NCI-H2196 (cell line): ENCODE measurements around the gene FCGR3A.
"Not testable (repeated sequence)": the region's sequence is repeated elsewhere in the genome, so short reads cannot be mapped to it uniquely, and the experiment has no call there.

Experiments
- DNase-seq: peaks from one replicate; lab custom pipeline; 2025; ENCODE audit not compliant: unreplicated experiment; lab: John Stamatoyannopoulos, UW

FCGR3A gene

DNA sequence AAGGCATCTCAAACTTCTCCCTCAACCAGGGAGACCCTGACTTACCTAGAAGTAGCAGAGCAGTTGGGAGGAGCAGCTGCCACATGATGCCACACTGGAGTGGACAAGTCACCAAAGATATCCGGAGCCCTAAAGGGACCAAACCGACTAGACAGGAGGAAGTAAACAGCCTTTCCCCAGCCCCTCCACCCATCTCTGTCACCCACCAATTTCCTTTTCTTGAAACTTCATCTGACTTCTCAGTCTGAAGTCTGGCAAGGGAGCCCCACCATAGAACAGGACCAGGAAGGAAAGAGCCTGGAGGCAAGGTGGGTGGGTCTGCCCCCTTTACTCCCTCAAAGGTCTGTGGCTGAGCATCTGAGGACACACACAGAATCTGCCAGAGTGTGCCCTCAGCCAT is at the start of gene FCGR3A:
TSS of gene FCGR3A (minus strand) at position 167 of the 400 bp plus-strand sequence. CDS start at position 85, 82 bp downstream.
- no peak for DNase-seq

DNA sequence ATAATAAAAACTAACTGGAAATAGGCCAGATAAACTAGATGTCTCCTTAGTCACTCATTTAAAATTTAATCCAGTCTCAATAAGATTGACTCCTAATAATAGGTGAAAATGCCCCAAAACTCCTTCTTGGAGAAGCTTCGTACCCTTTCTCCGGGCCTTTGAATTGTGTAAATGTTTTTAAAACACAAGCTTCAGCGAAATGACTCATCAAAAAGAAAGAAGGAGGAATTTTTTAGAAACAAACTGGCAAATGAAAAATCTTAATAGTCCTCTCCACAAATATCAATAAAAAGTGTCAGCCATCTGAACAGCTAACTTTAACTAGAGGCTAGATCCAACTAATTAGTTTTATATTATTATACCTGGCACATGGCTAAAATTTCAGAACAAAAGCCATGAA is 47.5 kb upstream of the FCGR3A start:
- DNase-seq: not testable (repeated sequence)

DNA sequence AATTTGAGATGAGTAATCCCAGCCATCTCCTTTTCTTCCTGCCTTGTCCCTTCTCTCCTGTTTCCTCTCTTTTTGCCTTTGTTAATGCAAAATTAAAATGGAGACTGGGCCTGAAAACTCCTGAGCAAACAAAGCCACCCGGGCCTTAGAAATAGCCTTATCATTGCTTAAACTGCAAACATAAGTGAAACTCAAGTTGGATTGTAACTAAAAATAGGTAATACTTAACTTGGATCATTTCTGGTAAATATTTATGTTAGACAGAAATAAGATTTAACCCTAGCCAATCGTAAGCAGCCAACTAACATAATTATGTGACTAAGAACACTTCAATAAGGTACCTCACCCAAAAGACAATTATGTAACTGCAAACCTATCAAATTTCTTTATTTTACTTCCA is 46.0 kb upstream of the FCGR3A start:
- DNase-seq: not testable (repeated sequence)

DNA sequence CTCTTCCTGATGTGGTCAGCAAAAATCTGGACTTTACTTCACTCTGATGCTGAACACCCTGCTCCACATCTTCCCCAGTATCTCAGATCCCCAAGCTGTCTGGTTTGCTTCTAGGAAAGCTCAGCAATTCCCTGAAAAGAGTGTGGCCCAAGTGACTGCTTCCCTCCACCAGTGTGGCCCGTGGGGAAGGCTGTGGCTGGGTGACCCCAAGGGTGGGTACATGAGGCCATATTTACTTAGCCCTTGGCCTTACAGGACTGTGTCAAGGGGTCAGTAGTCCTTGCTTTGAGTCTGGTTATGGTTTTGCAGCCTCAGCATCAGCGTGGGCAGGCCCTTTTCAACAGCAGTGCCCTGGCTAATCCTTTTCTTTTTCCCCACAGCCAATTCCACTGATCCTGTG is 45.6 kb upstream of the FCGR3A start:
- not testable (repeated sequence) for DNase-seq

DNA sequence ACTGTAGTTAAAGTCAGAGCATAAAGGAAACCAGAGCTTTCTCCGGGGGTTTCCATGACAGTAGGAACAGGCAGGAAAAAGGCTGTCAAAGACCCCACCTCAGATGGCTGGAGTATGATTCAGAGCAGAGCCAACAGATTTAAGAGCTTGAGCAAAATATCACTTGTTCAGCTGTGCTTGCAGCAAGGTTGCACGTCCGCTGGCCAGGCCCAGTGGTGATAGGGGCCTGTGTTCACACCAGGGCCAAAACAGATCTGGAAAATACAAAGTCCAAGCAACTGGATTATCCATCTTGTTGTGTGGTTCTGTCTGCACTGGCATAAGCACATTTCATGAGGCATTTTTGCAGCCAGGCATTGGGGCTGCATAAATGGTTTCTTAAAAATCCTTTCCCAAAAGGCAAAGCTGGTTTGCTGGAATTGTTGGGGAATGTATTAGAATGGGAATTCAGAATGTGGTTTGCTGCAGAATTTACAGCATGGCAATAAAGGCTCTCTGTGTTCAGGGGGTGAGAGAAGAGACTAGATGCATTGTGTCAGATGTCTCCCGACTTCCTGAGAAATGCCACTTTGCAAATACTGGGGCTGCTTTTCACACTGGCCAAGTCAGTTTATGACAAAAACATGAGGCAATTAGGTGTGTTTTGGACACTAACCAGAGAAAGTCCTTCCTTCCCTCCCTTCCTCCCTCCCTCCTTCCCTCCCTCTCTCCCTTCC is 44.8 kb upstream of the FCGR3A start:
- DNase-seq: not testable (repeated sequence)

DNA sequence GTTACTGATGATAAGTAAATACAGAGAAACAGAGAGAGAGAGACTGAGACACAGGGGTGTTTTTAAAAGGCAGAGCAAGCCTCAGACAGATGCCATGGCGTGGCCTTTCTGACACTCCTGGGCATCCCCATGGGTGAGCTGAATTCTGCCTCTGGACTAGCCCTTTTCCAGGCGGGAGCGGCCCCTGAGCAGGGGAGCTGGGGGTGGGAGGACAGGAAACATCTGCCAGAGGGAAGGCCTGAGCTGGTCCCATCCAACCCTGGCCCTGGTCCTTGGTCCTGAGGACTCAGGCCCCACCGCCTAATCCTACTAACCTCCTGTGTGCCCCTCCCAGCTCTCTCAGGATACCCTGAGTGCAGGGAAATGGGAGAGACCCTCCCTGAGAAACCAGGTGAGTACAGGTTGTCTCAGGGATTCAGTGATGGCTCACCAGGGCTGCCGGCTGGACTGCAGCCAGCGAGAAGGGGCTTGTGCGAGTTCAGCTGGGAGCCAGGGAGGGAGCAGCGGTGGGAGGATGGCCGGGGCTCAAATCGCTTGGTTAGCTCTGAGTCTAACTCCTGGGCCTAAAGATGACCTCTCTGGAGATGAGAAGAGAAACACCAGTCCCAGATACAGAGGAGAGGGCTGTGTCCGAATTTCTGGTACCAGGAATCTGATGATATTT is 43.6 kb upstream of the FCGR3A start:
- not testable (repeated sequence) for DNase-seq

DNA sequence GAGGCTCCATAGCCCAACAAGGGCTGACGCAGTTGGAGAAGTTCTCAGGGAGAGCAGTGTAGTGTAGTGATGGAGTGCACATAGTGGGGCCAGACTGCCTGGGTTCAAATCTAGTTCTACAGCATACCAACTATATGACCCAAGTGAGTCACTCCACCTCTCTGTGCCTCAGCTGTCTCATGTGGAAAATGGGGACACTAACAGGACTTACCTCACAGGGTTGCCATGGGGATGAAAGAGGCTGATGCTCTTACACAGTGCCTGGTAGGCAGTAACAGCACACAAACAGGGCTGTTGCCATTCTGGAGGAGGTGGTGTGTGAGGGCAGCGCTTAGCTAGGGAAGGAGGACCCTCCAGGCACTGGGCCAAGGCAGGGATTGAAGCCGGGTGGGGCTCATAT is 43.0 kb upstream of the FCGR3A start:
- DNase-seq: not testable (repeated sequence)

DNA sequence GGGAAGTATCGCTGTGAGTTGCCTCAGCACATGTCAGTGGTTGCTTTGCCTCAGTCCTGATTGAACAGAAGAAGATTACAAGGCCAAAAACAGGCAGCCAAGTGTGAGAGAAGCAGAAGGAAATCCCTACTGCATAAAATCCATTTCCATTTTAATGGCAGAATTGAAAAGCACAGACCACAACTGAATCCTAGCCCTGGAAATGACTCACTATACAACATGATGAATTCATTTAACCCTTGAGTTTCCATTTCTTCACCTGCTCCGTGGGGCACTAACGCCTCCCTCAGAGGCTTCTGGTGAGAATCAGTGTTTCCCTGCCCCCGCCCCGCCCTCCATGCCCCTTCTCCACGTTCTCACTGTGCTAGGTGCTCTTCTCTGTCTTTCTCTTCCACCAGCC is 40.3 kb upstream of the FCGR3A start:
- DNase-seq: not testable (repeated sequence)

DNA sequence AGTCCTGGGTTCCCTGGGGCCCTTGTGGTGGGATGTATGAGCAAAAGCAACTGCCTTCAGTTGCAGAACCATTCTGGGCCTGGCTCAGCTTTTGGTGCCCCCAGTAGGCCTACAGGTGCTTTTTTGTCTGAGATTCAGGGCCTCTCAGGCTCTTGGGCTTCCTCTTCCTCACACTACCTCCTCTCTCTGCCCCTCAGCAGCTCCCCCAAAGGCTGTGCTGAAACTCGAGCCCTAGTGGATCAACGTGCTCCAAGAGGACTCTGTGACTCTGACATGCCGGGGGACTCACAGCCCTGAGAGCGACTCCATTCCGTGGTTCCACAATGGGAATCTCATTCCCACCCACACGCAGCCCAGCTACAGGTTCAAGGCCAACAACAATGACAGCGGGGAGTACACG is 39.7 kb upstream of the FCGR3A start:
- DNase-seq: not testable (repeated sequence)

DNA sequence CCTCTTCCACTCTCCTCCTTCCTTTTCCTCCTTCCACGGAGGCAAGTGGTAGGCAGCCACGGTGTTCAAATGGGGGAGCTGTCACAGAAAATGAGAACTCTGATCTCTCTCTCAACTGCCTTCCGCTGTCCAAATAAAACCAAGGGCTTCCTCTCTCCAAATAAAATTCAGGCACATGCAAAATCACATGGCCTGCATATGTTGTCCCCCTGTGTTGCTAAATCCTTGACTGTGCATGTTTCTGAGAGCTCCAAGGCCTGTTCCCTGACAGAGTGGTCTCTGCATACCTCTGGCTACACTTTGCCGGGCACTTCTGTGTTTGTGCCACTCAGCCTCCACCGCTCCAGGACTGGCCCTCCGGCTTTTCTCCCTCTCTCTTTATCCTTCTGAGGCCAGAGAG is 39.0 kb upstream of the FCGR3A start:
- DNase-seq: not testable (repeated sequence)

DNA sequence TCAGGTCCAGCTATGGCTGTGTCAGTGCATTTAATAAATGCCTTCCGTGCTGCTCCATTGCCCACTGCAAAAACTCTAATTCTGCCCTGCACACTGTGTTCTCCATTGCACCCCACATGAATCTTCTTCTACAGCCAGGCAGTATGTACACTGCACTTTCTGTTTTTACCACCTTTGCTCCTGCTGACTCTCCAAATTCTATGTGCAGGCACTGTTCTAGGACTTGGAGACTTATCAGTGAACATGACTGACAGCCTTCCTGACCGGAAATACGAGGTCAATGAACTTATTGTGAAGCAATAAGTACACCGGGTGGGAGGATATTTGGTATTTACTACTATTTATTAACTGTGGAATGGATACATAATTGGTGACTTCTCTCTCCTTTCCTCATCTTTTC is 33.3 kb upstream of the FCGR3A start:
- not testable (repeated sequence) for DNase-seq

DNA sequence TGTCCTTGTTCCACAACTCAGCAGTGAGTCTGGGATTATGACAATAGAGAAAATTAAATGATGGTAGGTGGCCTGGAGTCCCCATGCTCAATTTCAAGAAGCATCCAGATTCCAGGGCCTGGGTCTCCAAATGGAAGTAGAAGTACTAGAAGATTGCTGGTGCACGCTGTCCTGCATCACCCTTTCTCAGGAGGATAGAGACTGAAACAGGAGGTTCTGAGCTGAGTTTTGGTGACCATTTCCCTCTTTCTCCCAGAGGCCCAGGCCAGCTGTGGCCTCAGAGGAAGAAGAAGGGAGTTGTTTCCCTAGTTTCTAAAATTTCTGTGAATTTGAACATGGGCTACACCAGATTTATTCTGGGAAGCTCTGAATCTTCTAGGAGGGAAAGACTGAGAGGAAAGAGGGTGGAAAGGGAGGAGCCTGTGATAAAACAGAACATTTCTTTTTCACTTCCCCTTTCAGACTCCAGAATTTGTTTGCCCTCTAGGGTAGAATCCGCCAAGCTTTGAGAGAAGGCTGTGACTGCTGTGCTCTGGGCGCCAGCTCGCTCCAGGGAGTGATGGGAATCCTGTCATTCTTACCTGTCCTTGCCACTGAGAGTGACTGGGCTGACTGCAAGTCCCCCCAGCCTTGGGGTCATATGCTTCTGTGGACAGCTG is 31.4 kb upstream of the FCGR3A start:
- DNase-seq: not testable (repeated sequence)

DNA sequence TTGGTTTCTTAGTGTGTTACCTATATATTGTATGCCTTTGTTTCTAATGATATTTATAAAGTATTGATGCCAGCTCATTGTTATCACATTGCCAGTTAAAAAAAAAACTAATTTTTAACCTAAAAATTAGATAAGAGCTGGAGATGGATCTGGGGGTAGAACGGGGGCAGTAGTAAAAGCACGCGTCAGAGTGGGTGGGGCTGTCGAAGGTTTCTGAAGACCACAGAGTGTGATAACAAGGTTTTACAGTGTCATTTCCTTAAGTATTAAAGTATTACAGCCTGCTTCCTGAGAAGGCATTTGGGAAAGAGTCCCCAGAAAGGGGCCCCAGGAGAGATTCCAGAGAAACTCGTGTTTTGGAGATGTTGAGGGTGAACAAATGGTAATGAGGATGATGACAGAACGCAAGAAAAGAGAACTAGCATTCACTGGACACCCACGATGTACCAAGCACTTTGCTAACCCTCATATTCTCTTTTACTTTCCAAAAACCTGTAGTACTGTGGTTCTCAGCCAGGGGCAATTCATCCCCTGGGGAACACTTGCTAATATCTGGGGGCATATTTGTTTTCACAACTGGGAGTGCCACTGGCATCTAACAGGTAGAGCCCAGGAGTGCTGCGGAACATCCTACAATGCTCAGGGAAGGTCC is 30.4 kb upstream of the FCGR3A start:
- DNase-seq: not testable (repeated sequence)

DNA sequence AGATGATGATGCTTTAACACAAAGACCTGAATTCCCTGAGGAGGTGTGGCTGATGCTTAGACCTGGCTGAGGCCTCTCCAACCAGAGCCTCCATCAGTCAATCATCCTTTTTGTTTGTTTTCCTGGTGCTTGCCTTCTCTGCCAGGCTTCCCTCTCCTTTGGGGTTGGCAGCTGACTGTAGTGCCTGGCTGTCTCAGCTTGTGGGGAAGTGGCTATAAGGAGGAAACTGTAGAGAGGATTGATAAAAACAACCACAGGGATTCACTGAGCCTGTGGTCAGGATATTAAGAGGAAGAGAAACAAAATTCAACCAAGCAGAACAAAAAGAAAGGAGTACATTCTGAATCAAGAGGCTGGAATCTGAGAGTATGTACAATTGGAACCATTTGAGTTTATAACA is 27.1 kb upstream of the FCGR3A start:
- not testable (repeated sequence) for DNase-seq

DNA sequence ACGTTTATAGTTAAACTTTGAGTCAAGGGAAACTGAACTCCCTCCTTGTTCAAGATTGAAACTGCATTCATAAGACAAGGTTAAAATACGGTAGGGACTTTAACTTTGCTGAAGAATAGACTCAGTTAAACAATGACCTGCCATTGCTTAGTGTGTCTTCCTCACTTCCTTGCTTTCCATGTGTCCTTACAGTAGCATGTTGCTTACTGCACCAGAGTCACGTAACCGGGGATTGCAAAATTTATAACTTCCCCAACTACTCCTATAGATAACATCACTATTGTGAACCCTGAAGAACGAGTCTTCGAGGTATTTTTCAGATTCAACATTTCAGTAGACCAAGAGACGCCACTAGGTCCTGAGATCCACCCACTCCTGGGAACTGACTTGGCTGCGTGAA is 22.1 kb upstream of the FCGR3A start:
- DNase-seq: not testable (repeated sequence)

DNA sequence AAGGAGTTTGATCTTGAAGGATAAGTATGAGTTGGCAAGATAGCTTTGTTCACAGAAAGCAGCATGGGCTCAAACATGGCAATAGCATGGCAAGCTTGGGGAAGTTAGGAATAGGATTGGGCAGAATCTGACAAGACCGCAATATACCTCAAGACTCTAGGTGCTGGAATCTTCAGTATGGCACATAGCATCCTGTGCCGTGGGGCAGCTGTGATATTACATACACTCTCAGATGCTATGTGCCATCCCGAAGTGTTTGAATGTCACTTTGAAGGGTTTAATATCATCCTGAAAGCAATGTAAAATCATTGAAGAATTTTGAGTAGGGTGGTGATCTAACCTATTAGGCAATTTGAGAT is 17.0 kb upstream of the FCGR3A start:
- not testable (repeated sequence) for DNase-seq

DNA sequence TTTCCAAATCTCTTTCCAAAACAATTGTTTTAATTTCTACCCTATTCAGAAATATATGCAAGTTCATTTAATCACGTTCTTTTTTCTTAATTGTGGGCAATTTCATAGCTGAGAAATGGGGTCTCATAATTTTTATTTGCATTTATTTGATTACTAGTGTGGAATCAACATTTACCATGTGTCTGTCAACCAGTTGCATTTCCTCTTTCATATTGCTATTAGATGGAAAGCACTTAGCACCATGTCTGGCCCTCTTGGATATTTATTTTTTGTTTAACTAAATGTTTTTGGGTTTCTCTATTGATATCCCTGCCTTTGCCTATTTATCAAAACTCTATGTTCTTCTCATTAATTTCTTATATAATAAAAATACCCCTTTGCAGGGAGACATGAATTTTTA is 13.9 kb upstream of the FCGR3A start:
- DNase-seq: not testable (repeated sequence)

DNA sequence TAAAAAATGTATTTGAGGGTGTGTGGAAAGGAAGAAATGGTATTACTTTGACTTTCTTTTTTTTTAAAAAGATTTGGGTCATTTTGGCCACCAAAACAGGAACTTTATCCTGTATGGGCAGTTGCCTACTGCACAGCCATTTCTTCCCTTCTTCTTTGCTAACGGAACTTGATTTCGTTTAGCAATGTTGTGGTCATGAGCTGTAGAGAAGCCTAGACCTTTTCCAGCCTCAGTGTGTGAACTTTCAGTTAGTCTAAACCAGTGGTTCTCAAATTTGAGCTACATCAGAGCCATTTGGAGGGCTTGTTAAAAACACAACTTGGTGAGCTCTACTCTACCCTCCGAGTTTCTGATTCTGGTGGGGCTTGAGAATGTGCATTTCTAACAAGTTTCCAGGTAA is 12.8 kb upstream of the FCGR3A start:
- not testable (repeated sequence) for DNase-seq

DNA sequence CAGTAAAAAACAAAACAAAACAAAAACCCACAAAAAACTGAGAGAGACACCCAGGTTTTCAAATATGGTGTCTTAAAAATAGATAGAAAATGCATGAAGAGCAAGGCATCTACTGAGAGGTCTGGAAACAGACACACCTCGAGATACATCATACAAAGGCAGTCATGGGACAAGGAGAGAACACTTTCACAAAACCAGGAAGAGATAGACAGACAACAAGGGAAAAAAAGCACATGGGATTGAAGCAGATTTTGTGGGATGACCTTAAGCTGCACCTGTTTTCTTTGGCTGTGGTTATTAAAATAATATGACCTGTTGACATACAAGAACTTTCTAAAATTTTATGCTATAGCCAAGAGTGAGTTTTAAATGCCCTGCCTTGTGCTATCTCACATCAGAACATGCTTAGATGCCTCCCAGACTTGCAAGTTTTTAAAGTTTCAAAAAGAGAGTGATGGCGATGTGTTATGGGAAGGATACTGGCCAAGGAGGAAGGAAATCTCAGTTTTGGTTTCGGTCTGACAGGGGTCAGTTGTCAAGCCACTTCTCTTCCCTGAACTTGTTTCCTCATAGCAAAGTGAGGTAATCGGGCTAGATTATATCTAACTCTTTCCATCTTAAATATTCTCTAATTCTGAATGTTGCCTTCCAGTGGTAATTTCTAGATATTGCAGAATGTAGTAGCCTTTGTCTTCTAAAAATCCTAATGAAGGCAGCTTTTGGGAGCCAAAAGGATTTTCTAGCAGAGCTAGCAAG is 11.5 kb upstream of the FCGR3A start:
- not testable (repeated sequence) for DNase-seq

DNA sequence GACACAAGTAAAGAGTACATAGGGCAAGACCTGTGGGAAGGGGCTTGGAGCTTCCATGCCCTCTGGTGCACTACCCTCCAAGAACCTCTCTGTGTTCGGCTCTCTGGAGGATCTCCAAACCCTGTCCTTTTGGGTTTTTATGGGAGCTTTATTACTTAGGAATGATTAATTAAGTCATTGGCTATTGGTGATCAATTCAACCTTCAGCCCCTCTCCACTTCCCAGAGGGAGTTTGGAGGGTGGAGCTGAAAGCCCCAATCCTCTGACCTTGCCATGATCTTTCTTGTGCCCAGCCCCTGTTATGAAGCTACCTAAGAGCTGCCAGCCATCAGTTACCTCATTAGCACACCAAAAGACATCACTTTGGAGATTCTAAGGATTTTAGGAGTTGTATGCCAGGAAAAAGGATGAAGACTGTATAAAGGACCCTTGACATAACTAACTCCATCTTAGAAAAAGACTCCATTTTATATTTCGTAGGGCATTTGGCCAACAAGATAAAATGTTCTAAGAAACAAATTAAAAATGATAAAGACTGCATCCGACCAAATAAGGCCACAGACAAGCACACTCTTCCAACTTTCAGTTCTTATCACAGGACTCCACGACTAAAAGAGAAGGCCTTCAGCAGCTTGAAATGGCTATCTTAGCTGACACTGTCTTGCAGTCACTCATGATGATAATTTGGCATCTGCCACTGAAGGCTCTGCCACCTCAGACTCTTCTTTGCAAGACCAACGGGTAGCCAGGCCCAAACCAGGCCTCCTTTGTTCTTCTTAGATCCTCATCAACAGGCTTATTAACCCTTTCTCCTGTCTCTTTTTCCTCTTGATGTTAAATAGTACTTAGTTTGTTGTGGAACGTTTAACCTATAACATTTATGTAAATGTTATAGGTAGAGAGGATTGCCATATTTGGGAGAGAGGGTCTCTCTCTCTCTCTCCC is 8.2 kb upstream of the FCGR3A start:
- not testable (repeated sequence) for DNase-seq
